Measurements from ENCODE around the gene HPS3.

DNA sequence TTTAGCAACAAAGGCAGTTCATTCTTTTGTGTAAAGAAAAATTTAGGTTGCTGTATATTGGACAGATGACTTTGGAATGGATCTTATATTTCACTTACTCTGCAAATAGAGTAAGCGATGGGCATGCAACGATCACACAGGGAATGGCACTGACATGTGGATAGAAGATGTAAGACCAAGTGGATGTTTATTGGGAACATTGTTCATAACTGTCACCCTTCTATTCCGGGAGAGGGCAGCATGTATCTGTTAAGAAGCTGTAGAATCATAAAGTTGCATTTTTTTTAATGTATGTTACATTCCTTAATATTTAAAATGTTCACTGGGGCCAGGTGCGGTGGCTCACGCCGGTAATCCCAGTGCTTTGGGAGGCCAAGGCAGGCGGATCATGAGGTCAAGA lies 41.2 kb downstream of the HPS3 start:
- TF ChIP-seq POLR2A (IDR thresholded peaks at IDR 0.05; ENCODE audit: low read length), result no peak
- no peak for TF ChIP-seq GATA1 (IDR thresholded peaks at IDR 0.05; ENCODE audit: low read depth, low read length)

Data from erythroblast (primary cell).